HCT116 (cell line): ENCODE measurements around the gene HDGFL3. TPM values are rescaled to one million over a fixed set of nuclear protein-coding genes. Genes with fewer than 3 reads are reported as not detected.

Experiments
- ATAC-seq: fragments of 200-7000 bp; cut with Tn5 transposase; 2 replicates; pipeline ENCODE4 v1.9.1; 2020; ENCODE audit warnings: mild to moderate bottlenecking, moderate library complexity
- BruUV-seq: library from RNA; stranded (reverse); fragments of 400-500 nt; replicated peaks from 2 replicates; lab custom pipeline; 2021; lab: Mats Ljungman, UMichigan
- CTCF ChIA-PET: fragments of 300-600 bp; sonication (Branson Sonifier 250); formaldehyde crosslinking; loops from one replicate; lab custom pipeline; 2021; ENCODE audit warnings: antibody characterized with exemption; lab: Charles Lee
- POLR2A ChIA-PET: fragments of 300-600, 350-600 bp; sonication (Branson Sonifier 250); formaldehyde crosslinking; loops from one replicate; lab custom pipeline; 2021; ENCODE audit warnings: antibody characterized with exemption; lab: Charles Lee
- RAD21 ChIA-PET, 2 experiments: fragments of 300-600 bp; sonication (Branson Sonifier 250); formaldehyde crosslinking; loops; one replicate each; lab custom pipeline; 2023; ENCODE audit warnings: low total read pairs in 2 of 2; ENCODE audit not compliant: uncharacterized antibody in 2 of 2, unreplicated experiment in 2 of 2, low non-redundant PET in 1 of 2; lab: Charles Lee
- DNase-seq: peaks from one replicate; pipeline ENCODE4 v3.0.0-alpha.2; 2010; ENCODE audit warnings: low read depth, low spot score
- H2AFZ ChIP-seq: fragments of 200-600 bp; shearing (Covaris generic), sonication (generic); 2 replicates; pipeline ENCODE4 v1.6.1; 2017; ENCODE audit warnings: low read depth, mixed run types, mixed read lengths, antibody characterized with exemption, low read length; ENCODE audit not compliant: poor library complexity, severe bottlenecking
- H3K27ac ChIP-seq: 2 replicates; pipeline ENCODE4 v1.5.1; 2012; ENCODE audit warnings: low read depth, low read length
- H3K27me3 ChIP-seq: fragments of 200-600 bp; sonication (generic); 2 replicates; pipeline ENCODE4 v1.6.1; 2016; ENCODE audit warnings: mixed run types, low read length, mixed read lengths; ENCODE audit not compliant: insufficient read depth
- H3K36me3 ChIP-seq, 2 experiments: fragments of 200-500 bp in 1 of 2; fragments of 200-600 bp in 1 of 2; sonication (Bioruptor generic) in 1 of 2; sonication (generic) in 1 of 2; 2 replicates each; pipeline versions ENCODE4 v1.5.1 to v1.6.1; 2014 to 2016; ENCODE audit warnings: low read length in 2 of 2, inconsistent platforms in 1 of 2, mixed read lengths in 1 of 2, mixed run types in 1 of 2; ENCODE audit not compliant: insufficient read depth in 2 of 2, control insufficient read depth in 1 of 2
- H3K4me1 ChIP-seq, 2 experiments: fragments of 200-600 bp in 1 of 2; sonication (generic) in 1 of 2; 2 replicates each; pipeline versions ENCODE4 v1.5.1 to v1.6.1; 2012 to 2017; ENCODE audit warnings: low read length in 2 of 2, inconsistent platforms in 1 of 2, mild to moderate bottlenecking in 1 of 2, mixed read lengths in 1 of 2, mixed run types in 1 of 2, moderate library complexity in 1 of 2; ENCODE audit not compliant: insufficient read depth in 2 of 2, control insufficient read depth in 1 of 2
- H3K4me2 ChIP-seq: fragments of 200-600 bp; sonication (generic); 2 replicates; pipeline ENCODE4 v1.6.1; 2017; ENCODE audit warnings: mixed run types, low read length, mixed read lengths
- H3K4me3 ChIP-seq, 2 experiments: fragments of 200-600 bp in 1 of 2; sonication (generic) in 1 of 2; replicated peaks in 1 of 2; 2 replicates each; pipeline ENCODE4 v1.5.1; 2011 to 2016; ENCODE audit warnings: low read length in 2 of 2, control low read depth in 1 of 2, low read depth in 1 of 2, mild to moderate bottlenecking in 1 of 2, mixed read lengths in 1 of 2, mixed run types in 1 of 2
- H3K79me2 ChIP-seq: fragments of 200-600 bp; sonication (generic); 2 replicates; pipeline ENCODE4 v1.6.1; 2017; ENCODE audit warnings: mild to moderate bottlenecking, mixed run types, low read length, moderate library complexity, mixed read lengths; ENCODE audit not compliant: insufficient read depth
- H3K9ac ChIP-seq: fragments of 200-600 bp; sonication (generic); 2 replicates; pipeline ENCODE4 v1.6.1; 2016; ENCODE audit warnings: low read length, mixed read lengths
- H3K9me2 ChIP-seq: fragments of 200-600 bp; sonication (generic), shearing (Covaris generic); 2 replicates; pipeline ENCODE4 v1.6.1; 2017; ENCODE audit warnings: mixed run types, mild to moderate bottlenecking, moderate library complexity; ENCODE audit not compliant: insufficient read depth
- H3K9me3 ChIP-seq, 2 experiments: fragments of 200-500 bp in 1 of 2; fragments of 200-600 bp in 1 of 2; sonication (Bioruptor generic) in 1 of 2; sonication (generic) in 1 of 2; 2 replicates each; pipeline ENCODE4 v1.6.1; 2014 to 2017; ENCODE audit warnings: low read length in 2 of 2, mixed read lengths in 2 of 2, inconsistent platforms in 1 of 2, low read depth in 1 of 2, mild to moderate bottlenecking in 1 of 2, mixed run types in 1 of 2, moderate library complexity in 1 of 2; ENCODE audit not compliant: control insufficient read depth in 1 of 2, insufficient read depth in 1 of 2
- H4K20me1 ChIP-seq: fragments of 200-600 bp; sonication (generic), shearing (Covaris generic); 2 replicates; pipeline ENCODE4 v1.6.1; 2017; ENCODE audit warnings: mixed run types, mild to moderate bottlenecking, moderate library complexity; ENCODE audit not compliant: insufficient read depth
- CEBPB ChIP-seq: IDR thresholded peaks from 2 replicates; pipeline ENCODE4 v1.6.1; 2012; ENCODE audit warnings: low read depth
- CTCF ChIP-seq, 3 experiments: fragments of 200-600 bp in 1 of 3; sonication (generic) in 1 of 3; IDR thresholded peaks in 2 of 3; conservative IDR thresholded peaks in 1 of 3; 2 replicates each; pipeline ENCODE4 v1.5.1; 2012 to 2017; ENCODE audit warnings: low read depth in 2 of 3, low read length in 2 of 3, antibody characterized with exemption in 1 of 3, borderline replicate concordance in 1 of 3, control low read depth in 1 of 3, mild to moderate bottlenecking in 1 of 3, mixed read lengths in 1 of 3, mixed run types in 1 of 3, moderate library complexity in 1 of 3; ENCODE audit not compliant: insufficient read depth in 1 of 3
- EGR1 ChIP-seq: IDR thresholded peaks from 2 replicates; pipeline ENCODE4 v1.6.1; 2012; ENCODE audit warnings: low read depth
- FOSL1 ChIP-seq: IDR thresholded peaks from 2 replicates; pipeline ENCODE4 v1.6.1; 2012; ENCODE audit warnings: low read depth
- POLR2A ChIP-seq: IDR thresholded peaks from 2 replicates; pipeline ENCODE4 v1.7.0; 2011; ENCODE audit warnings: borderline replicate concordance; ENCODE audit not compliant: insufficient read depth, insufficient read length; ENCODE audit errors: extremely low read depth
- POLR2AphosphoS5 ChIP-seq: IDR thresholded peaks from 2 replicates; pipeline ENCODE4 v1.6.1; 2011; ENCODE audit warnings: mild to moderate bottlenecking, low read depth, low read length, moderate library complexity
- SIN3A ChIP-seq: IDR thresholded peaks from 2 replicates; pipeline ENCODE4 v1.6.1; 2012; ENCODE audit warnings: low read depth
- SRF ChIP-seq: IDR thresholded peaks from 2 replicates; pipeline ENCODE4 v1.6.1; 2012; ENCODE audit warnings: low read depth
- TCF7L2 ChIP-seq: IDR thresholded peaks from 2 replicates; pipeline ENCODE4 v1.7.0; 2011; ENCODE audit warnings: borderline replicate concordance, inconsistent platforms; ENCODE audit not compliant: insufficient read depth, insufficient read length; ENCODE audit errors: extremely low read depth
- YY1 ChIP-seq: IDR thresholded peaks from 2 replicates; pipeline ENCODE4 v1.6.1; 2011; ENCODE audit warnings: low read length, low read depth, moderate library complexity, mild to moderate bottlenecking; ENCODE audit not compliant: insufficient replicate concordance; ENCODE audit errors: extremely low read depth
- intact Hi-C: fragments of 100-400 bp; cut with micrococcal nuclease; formaldehyde crosslinking; loops from 2 replicates; pipeline ENCODE4 v1.10.0; 2022
- total RNA-seq: library from RNA; stranded (reverse); gene quantifications from one replicate; pipeline ENCODE4 v1.2.1, GENCODE V29; 2021; ENCODE audit not compliant: unreplicated experiment

HDGFL3 gene
- total RNA-seq, 1 experiment from 2014 or later, result 0.64 TPM

- ATAC-seq, result no peak
- Histone ChIP-seq H3K9me3 (no peaks in the 10 kb centered on the region), H3K79me2 (no peaks in the 10 kb centered on the region), H3K9ac (no peak overlapping the region), H3K27me3 (no peaks in the 10 kb centered on the region), H3K36me3 (no peaks in the 10 kb centered on the region), H3K4me3 (no peak overlapping the region), H3K4me1 (no peaks in the 10 kb centered on the region), H3K27ac (no peak overlapping the region), H3K9me2 (no peaks in the 10 kb centered on the region), H3K4me2 (no peak overlapping the region), H4K20me1 (no peaks in the 10 kb centered on the region), H2AFZ (no peak overlapping the region)
- ChIA-PET RAD21 (no interaction called here), POLR2A (no interaction called here), CTCF (no interaction called here)
- intact Hi-C loops, result no loop called here
- TF ChIP-seq EGR1 (no peak), CEBPB (no peak), SIN3A (no peak), POLR2AphosphoS5 (no peak), CTCF (IDR thresholded peaks at IDR 0.05 in 2 of 3, conservative IDR thresholded peaks at IDR 0.05 in 1 of 3; ENCODE audit: borderline replicate concordance in 1 of 3, insufficient read depth in 1 of 3, low read depth in 2 of 3, low read length in 2 of 3) (no peak), POLR2A (no peak), SRF (no peak), FOSL1 (no peak), YY1 (no peak), TCF7L2 (no peak)
- BruUV-seq, result no TSS peak
- DNase-seq, result no peak
These were observed 91.6 kb downstream of the HDGFL3 start for GRCh38 chr15:83115831-83116565.
